Measurements from ENCODE around the gene GRIN2D. TPM values are rescaled to one million over a fixed set of nuclear protein-coding genes. Genes with fewer than 3 reads are reported as not detected.
"Not testable (repeated sequence)": the region's sequence is repeated elsewhere in the genome, so short reads cannot be mapped to it uniquely, and the experiment has no call there.

Gene GRIN2D
- total RNA-seq, 1 donor from 2014 or later: 0.95 TPM

DNA sequence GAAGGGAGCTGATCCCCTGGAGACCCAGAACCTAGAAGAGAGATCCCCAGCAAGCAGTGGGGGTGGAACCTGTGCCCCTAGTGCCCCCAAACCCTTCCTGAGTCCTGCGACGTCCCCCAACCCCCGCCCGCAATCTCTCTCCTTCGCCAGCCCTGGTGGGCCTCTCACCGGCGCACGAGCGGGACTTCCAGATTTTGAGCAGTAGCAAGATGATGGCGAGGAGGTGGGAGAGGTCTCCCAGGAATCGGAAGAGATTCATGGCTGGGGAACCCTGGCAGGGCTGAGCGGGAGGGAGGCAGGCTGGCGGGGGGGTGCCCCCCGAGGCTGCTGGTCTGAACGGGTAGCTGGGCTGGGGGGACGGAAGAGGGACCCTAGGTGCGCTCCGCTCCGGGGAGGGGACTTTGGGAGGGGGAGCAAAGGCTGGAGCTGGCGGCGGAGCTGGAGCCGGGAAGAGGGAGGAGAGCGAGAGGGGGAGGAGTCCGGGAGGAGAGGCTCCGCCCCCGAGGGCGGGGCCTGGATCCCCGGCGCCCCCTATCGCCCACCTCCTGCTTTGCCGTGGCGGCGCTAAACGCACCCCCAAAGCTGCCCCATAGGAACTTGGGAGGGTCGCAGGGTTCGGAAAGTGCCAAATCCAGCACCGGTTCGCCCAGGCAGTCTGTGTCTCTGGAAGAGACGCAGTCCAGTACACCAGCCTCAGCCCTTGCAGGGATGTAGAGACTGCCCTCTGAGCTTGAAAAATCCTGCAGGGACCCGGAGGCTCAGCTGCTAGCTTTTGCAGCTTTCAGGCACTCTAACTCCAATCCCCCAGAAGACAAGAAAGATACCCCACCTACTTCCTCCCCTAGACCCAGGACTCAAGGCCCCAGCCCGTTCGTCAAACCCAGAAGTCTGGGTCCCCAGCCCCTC is 2.1 kb upstream of the GRIN2D start, which contains the start of gene KDELR1:
KDELR1 (minus strand) TSS at position 452 of the 906 bp plus-strand sequence; CDS start at position 259, 193 bp downstream.
- DNase-seq (peak; percentile 76), ATAC-seq (peak; percentile 95 to 96)
- Histone ChIP-seq H3K36me3 (peaks cover 31% of the 10 kb centered on the region), H3K27me3 (ENCODE audit: low read depth) (peaks cover 42% of the 10 kb centered on the region), H3K4me1 (peaks cover 4% of the 10 kb centered on the region), H3K9me3 (no peaks in the 10 kb centered on the region), H3K27ac (peak within 1 kb of the TSS; percentile 91), H3K4me3 (peak within 1 kb of the TSS; percentile 97)
- intact Hi-C loops (cut with DNase I): no loop called here
- TF ChIP-seq, protein P1, sequence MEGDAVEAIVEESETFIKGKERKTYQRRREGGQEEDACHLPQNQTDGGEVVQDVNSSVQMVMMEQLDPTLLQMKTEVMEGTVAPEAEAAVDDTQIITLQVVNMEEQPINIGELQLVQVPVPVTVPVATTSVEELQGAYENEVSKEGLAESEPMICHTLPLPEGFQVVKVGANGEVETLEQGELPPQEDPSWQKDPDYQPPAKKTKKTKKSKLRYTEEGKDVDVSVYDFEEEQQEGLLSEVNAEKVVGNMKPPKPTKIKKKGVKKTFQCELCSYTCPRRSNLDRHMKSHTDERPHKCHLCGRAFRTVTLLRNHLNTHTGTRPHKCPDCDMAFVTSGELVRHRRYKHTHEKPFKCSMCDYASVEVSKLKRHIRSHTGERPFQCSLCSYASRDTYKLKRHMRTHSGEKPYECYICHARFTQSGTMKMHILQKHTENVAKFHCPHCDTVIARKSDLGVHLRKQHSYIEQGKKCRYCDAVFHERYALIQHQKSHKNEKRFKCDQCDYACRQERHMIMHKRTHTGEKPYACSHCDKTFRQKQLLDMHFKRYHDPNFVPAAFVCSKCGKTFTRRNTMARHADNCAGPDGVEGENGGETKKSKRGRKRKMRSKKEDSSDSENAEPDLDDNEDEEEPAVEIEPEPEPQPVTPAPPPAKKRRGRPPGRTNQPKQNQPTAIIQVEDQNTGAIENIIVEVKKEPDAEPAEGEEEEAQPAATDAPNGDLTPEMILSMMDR (IDR thresholded peaks at IDR 0.05): peak; percentile 89

GRCh38 chr19:48392006-48392344 is 1.5 kb upstream of the GRIN2D start:
- H3K9me3 ChIP-seq; H3K4me3 ChIP-seq; H3K27ac ChIP-seq; DNase-seq; intact Hi-C loops (cut with DNase I); H3K4me1 ChIP-seq; ATAC-seq: not testable (repeated sequence)
- Histone ChIP-seq H3K27me3 (ENCODE audit: low read depth) (peaks cover 48% of the 10 kb centered on the region), H3K36me3 (peaks cover 25% of the 10 kb centered on the region)

- TF ChIP-seq, protein P1 (IDR thresholded peaks at IDR 0.05): no peak
- Histone ChIP-seq H3K27me3 (ENCODE audit: low read depth) (peaks cover 54% of the 10 kb centered on the region), H3K36me3 (peaks cover 14% of the 10 kb centered on the region), H3K27ac (no peak overlapping the region), H3K9me3 (no peaks in the 10 kb centered on the region), H3K4me3 (no peak overlapping the region), H3K4me1 (peaks cover 11% of the 10 kb centered on the region)
- DNase-seq (no peak), ATAC-seq (no peak)
- intact Hi-C loops (cut with DNase I): no loop called here
Observed at GRCh38 chr19:48392860-48393558, 459 bp upstream of the GRIN2D start.

GRCh38 chr19:48394331-48395169 is 1.1 kb downstream of the GRIN2D start:
- ATAC-seq: no peak
- no peak overlapping the region for H3K4me3 ChIP-seq
- DNase-seq: no peak
- H3K27me3 ChIP-seq (ENCODE audit: low read depth): peaks cover 54% of the 10 kb centered on the region
- no peaks in the 10 kb centered on the region for H3K9me3 ChIP-seq
- TF ChIP-seq, protein P1 (IDR thresholded peaks at IDR 0.05): no peak
- H3K4me1 ChIP-seq: peaks cover 11% of the 10 kb centered on the region
- no peak overlapping the region for H3K27ac ChIP-seq
- intact Hi-C loops (cut with DNase I): no loop called here
- peaks cover under 1% of the 10 kb centered on the region for H3K36me3 ChIP-seq

- intact Hi-C loops (cut with DNase I): no loop called here
Observed at GRCh38 chr19:48395170-48395455, 1.6 kb downstream of the GRIN2D start.

More at GRCh38 chr19:48395170-48395455, 1.6 kb downstream of the GRIN2D start:
- Histone ChIP-seq H3K27me3 (ENCODE audit: low read depth) (peaks cover 54% of the 10 kb centered on the region), H3K36me3 (no peaks in the 10 kb centered on the region), H3K27ac (no peak overlapping the region), H3K4me1 (peaks cover 11% of the 10 kb centered on the region), H3K9me3 (no peaks in the 10 kb centered on the region), H3K4me3 (no peak overlapping the region)
- ATAC-seq (no peak), DNase-seq (no peak)
- TF ChIP-seq, protein P1 (IDR thresholded peaks at IDR 0.05): no peak
